HepG2 (cell line): Measurements from ENCODE around the gene C5orf15. TPM values are rescaled to one million over a fixed set of nuclear protein-coding genes. Genes with fewer than 3 reads are reported as not detected.
A peak's percentile ranks its signal among the peaks of the same experiment; 100 is the strongest.

Experiments used
- MAX ChIP-seq: IDR thresholded peaks from 2 replicates; pipeline ENCODE4 v1.6.1; 2012; ENCODE audit warnings: inconsistent platforms
- MAZ ChIP-seq, 2 experiments: sonication (generic) in 1 of 2; formaldehyde crosslinking in 1 of 2; IDR thresholded peaks; 2 replicates each; pipeline versions ENCODE4 v1.5.0 to v1.6.1; 2012 to 2020; ENCODE audit warnings: low read depth in 2 of 2, mild to moderate bottlenecking in 2 of 2, borderline replicate concordance in 1 of 2, improper control_type of control experiment in 1 of 2, low read length in 1 of 2, missing genetic modification reagents in 1 of 2, moderate library complexity in 1 of 2
- PBX2 ChIP-seq: IDR thresholded peaks from 2 replicates; pipeline ENCODE4 v1.6.1; 2016; ENCODE audit warnings: control low read depth
- RBFOX2 ChIP-seq: fragments of 200-400 bp; formaldehyde crosslinking; IDR thresholded peaks from 2 replicates; pipeline ENCODE4 v1.6.1; 2017; ENCODE audit warnings: low read depth, mild to moderate bottlenecking, low read length
- REPIN1 ChIP-seq: sonication (generic); formaldehyde crosslinking; IDR thresholded peaks from 2 replicates; pipeline ENCODE4 v1.8.0; 2022; ENCODE audit warnings: missing genetic modification reagents, low read depth, mild to moderate bottlenecking, borderline replicate concordance
- RERE ChIP-seq: IDR thresholded peaks from 2 replicates; pipeline ENCODE4 v1.6.1; 2016; ENCODE audit warnings: low read depth, missing genetic modification reagents, missing compliant biosample characterization
- RFXANK ChIP-seq: IDR thresholded peaks from 2 replicates; pipeline ENCODE4 v1.6.1; 2016
- TAF15 ChIP-seq: fragments of 200-400 bp; formaldehyde crosslinking; IDR thresholded peaks from one replicate; pipeline ENCODE4 v1.6.1; 2018; ENCODE audit warnings: mild to moderate bottlenecking, low read depth, low read length; ENCODE audit not compliant: poor library complexity, severe bottlenecking
- ZNF766 ChIP-seq: sonication (generic); formaldehyde crosslinking; IDR thresholded peaks from 2 replicates; pipeline ENCODE4 v1.5.0; 2020; ENCODE audit warnings: missing genetic modification reagents, borderline replicate concordance
- ZNF772 ChIP-seq: sonication (generic); formaldehyde crosslinking; IDR thresholded peaks from 2 replicates; pipeline ENCODE4 v1.5.0; 2020; ENCODE audit warnings: mild to moderate bottlenecking, missing genetic modification reagents
- polyA plus RNA-seq, 8 experiments: library from polyadenylated mRNA; depleted of rRNA in 3 of 8; stranded (reverse) in 7 of 8; unstranded in 1 of 8; fragments of >200 nt; fragmentation: Illumina TruSeq in 4 of 8; extraction: Trizol in 4 of 8; gene quantifications; 2 replicates each; pipeline versions ENCODE4 v1.2.1 to v1.2.3, GENCODE V29; 2011 to 2016; ENCODE audit warnings: low read depth in 4 of 8, missing spikeins in 1 of 8, mixed read lengths in 1 of 8; ENCODE audit not compliant: insufficient read depth in 1 of 8
- total RNA-seq, 5 experiments: library from RNA; depleted of rRNA; stranded (reverse); fragments of >200 nt; fragmentation: Illumina TruSeq; extraction: Trizol; gene quantifications; 2 replicates each; pipeline ENCODE4 v1.2.3, GENCODE V29; 2016; ENCODE audit warnings: low read depth in 1 of 5
- TF ChIP-seq, protein P1 (sequence below): fragments of 450-650 bp; IDR thresholded peaks from 2 replicates; pipeline ENCODE4 v1.6.1; 2017
- TF ChIP-seq, protein P2 (sequence below): sonication (generic); formaldehyde crosslinking; IDR thresholded peaks from 2 replicates; pipeline ENCODE4 v1.4.0; 2020; ENCODE audit warnings: missing genetic modification reagents

Gene C5orf15
- total and polyA plus RNA-seq, 2 of the 13 experiments (the other 11 are each of a cell fraction or from before 2014, with no cell fraction given), result 58.5 to 82.7 TPM

DNA sequence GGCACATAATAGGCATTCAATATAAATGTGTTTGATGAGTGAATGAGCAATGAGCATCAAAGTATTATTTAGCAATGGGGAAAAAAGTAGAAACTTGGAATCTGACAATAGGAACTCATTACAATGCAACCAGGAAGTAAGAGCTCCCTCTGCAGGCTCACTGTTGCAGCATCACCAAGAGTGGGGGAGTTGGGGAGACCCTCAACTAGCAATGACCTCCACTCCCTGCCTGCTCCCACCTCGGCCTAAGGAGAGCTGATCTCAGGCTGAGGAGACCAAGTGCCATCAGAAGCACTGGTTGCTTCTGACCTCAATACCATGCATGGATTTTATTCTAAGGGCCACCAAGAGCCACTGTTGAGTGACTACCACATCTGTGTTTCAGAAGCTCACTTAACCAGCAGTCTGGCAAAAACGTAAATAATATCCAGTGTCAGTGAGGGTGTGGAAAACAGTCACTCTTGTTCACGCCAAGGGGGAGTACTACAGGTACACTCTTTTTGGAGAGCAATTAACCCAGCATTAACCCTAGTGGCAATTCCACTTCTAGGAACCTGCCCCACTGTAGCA lies 28.3 kb upstream of the C5orf15 start (continued):
- TF ChIP-seq RERE, result no peak
- TF ChIP-seq REPIN1, result 0 out of 2 replicates have a peak, but pooled peaks have one; percentile 2
- TF ChIP-seq ZNF766 (CRISPR knock-in tag), result no peak
- TF ChIP-seq PBX2 (CRISPR knock-in tag), result no peak
- no peak for TF ChIP-seq ZNF772 (CRISPR knock-in tag)
- no peak for TF ChIP-seq RBFOX2
- no peak for TF ChIP-seq RFXANK (CRISPR knock-in tag)
- TF ChIP-seq MAZ (IDR thresholded peaks at IDR 0.05; ENCODE audit: borderline replicate concordance, low read depth, low read length), result no peak
- TF ChIP-seq MAZ (CRISPR knock-in tag; IDR thresholded peaks at IDR 0.05; ENCODE audit: low read depth), result 0 out of 2 replicates have a peak, but pooled peaks have one; percentile 30
- TF ChIP-seq, protein P1, sequence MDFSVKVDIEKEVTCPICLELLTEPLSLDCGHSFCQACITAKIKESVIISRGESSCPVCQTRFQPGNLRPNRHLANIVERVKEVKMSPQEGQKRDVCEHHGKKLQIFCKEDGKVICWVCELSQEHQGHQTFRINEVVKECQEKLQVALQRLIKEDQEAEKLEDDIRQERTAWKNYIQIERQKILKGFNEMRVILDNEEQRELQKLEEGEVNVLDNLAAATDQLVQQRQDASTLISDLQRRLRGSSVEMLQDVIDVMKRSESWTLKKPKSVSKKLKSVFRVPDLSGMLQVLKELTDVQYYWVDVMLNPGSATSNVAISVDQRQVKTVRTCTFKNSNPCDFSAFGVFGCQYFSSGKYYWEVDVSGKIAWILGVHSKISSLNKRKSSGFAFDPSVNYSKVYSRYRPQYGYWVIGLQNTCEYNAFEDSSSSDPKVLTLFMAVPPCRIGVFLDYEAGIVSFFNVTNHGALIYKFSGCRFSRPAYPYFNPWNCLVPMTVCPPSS, result no peak
- no peak for TF ChIP-seq TAF15
- no peak for TF ChIP-seq MAX
- TF ChIP-seq, protein P2, sequence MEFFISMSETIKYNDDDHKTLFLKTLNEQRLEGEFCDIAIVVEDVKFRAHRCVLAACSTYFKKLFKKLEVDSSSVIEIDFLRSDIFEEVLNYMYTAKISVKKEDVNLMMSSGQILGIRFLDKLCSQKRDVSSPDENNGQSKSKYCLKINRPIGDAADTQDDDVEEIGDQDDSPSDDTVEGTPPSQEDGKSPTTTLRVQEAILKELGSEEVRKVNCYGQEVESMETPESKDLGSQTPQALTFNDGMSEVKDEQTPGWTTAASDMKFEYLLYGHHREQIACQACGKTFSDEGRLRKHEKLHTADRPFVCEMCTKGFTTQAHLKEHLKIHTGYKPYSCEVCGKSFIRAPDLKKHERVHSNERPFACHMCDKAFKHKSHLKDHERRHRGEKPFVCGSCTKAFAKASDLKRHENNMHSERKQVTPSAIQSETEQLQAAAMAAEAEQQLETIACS (CRISPR knock-in tag), result no peak
- TF ChIP-seq, all 625 proteins: peak for 12
